ENCODE data around the gene BBX.

The BBX gene

GRCh38 chr3:107498646-107499045 is 24.1 kb upstream of the BBX start:
- TF ChIP-seq USF1 (IDR thresholded peaks at IDR 0.05) (no peak), FOXM1 (IDR thresholded peaks at IDR 0.05; ENCODE audit: borderline replicate concordance, low read depth) (no peak), ZBTB7A (IDR thresholded peaks at IDR 0.05; ENCODE audit: low read depth) (no peak), EGR1 (IDR thresholded peaks at IDR 0.05) (no peak), NFIC (IDR thresholded peaks at IDR 0.05) (no peak), RAD21 (IDR thresholded peaks at IDR 0.05; ENCODE audit: low read depth) (no peak), CREB1 (IDR thresholded peaks at IDR 0.05; ENCODE audit: low read depth) (no peak), MAX (IDR thresholded peaks at IDR 0.05) (no peak), REST (IDR thresholded peaks at IDR 0.05; ENCODE audit: low read depth) (no peak)

- TF ChIP-seq RAD21 (IDR thresholded peaks at IDR 0.05; ENCODE audit: low read depth) (no peak), TAF1 (IDR thresholded peaks at IDR 0.05; ENCODE audit: low read depth) (no peak), FOXM1 (IDR thresholded peaks at IDR 0.05; ENCODE audit: borderline replicate concordance, low read depth) (no peak), CREB1 (IDR thresholded peaks at IDR 0.05; ENCODE audit: low read depth) (no peak), TCF12 (IDR thresholded peaks at IDR 0.05; ENCODE audit: low read depth) (no peak), ZBTB7A (IDR thresholded peaks at IDR 0.05; ENCODE audit: low read depth) (no peak), MAX (IDR thresholded peaks at IDR 0.05) (no peak), CEBPB (IDR thresholded peaks at IDR 0.05) (no peak), USF1 (IDR thresholded peaks at IDR 0.05) (no peak), REST (IDR thresholded peaks at IDR 0.05; ENCODE audit: low read depth) (no peak), YY1 (IDR thresholded peaks at IDR 0.05; ENCODE audit: low read depth) (no peak), EP300 (IDR thresholded peaks at IDR 0.05; ENCODE audit: borderline replicate concordance) (no peak)
These were observed 16.3 kb upstream of the BBX start for GRCh38 chr3:107506458-107506857.

GRCh38 chr3:107508331-107508730 is 14.4 kb upstream of the BBX start:
- TF ChIP-seq RAD21 (IDR thresholded peaks at IDR 0.05; ENCODE audit: low read depth), result no peak
- no peak for TF ChIP-seq REST (IDR thresholded peaks at IDR 0.05; ENCODE audit: low read depth)
- no peak for TF ChIP-seq TEAD4 (IDR thresholded peaks at IDR 0.05)
- TF ChIP-seq FOXM1 (IDR thresholded peaks at IDR 0.05; ENCODE audit: borderline replicate concordance, low read depth), result no peak
- no peak for TF ChIP-seq USF1 (IDR thresholded peaks at IDR 0.05)
- TF ChIP-seq TAF1 (IDR thresholded peaks at IDR 0.05; ENCODE audit: low read depth), result no peak
- TF ChIP-seq TCF12 (IDR thresholded peaks at IDR 0.05; ENCODE audit: low read depth), result no peak
- no peak for TF ChIP-seq ZBTB7A (IDR thresholded peaks at IDR 0.05; ENCODE audit: low read depth)
- TF ChIP-seq NFIC (IDR thresholded peaks at IDR 0.05), result no peak
- no peak for TF ChIP-seq YY1 (IDR thresholded peaks at IDR 0.05; ENCODE audit: low read depth)
- TF ChIP-seq CEBPB (IDR thresholded peaks at IDR 0.05), result no peak
- no peak for TF ChIP-seq CREB1 (IDR thresholded peaks at IDR 0.05; ENCODE audit: low read depth)
- TF ChIP-seq EP300 (IDR thresholded peaks at IDR 0.05; ENCODE audit: borderline replicate concordance), result no peak
- TF ChIP-seq EGR1 (IDR thresholded peaks at IDR 0.05), result no peak
- TF ChIP-seq MAX (IDR thresholded peaks at IDR 0.05), result no peak

GRCh38 chr3:107512108-107512507 is 10.7 kb upstream of the BBX start:
- no peak for TF ChIP-seq EGR1 (IDR thresholded peaks at IDR 0.05)
- no peak for TF ChIP-seq REST (IDR thresholded peaks at IDR 0.05; ENCODE audit: low read depth)
- TF ChIP-seq ZBTB7A (IDR thresholded peaks at IDR 0.05; ENCODE audit: low read depth), result no peak
- no peak for TF ChIP-seq YY1 (IDR thresholded peaks at IDR 0.05; ENCODE audit: low read depth)
- no peak for TF ChIP-seq RAD21 (IDR thresholded peaks at IDR 0.05; ENCODE audit: low read depth)
- no peak for TF ChIP-seq CEBPB (IDR thresholded peaks at IDR 0.05)
- TF ChIP-seq MAX (IDR thresholded peaks at IDR 0.05), result no peak
- no peak for TF ChIP-seq USF1 (IDR thresholded peaks at IDR 0.05)
- TF ChIP-seq FOXM1 (IDR thresholded peaks at IDR 0.05; ENCODE audit: borderline replicate concordance, low read depth), result no peak
